Activated T-helper 9 cell treated with anti-CD3 and anti-CD28 coated beads, Interleukin-2, amount 50 U/mL, for 16 hours (primary cell): ENCODE results near the gene PTOV1.

Experiments used
- DNase-seq: peaks from one replicate; pipeline ENCODE4 v3.0.0-alpha.2; 2020; ENCODE audit warnings: low read depth

The PTOV1 gene

DNA sequence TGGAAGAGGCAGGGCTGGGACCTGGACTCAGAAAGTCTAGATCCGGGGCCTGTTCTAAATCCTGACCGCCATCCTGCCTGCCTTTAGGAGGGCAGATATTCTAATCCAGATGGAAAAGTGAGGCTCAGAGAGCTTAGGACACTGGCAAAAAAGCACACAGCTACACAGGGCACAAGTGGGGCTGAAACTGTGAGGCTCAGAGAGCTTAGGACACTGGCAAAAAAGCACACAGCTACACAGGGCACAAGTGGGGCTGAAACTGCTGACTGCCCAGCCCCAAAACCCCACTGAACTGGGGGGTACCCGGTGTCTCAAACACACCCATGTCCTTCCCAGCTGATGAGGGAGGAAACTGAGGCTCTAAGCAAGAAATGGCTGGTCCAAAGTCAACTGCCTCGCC, 24.2 kb downstream of the PTOV1 start:
- no peak for DNase-seq

DNA sequence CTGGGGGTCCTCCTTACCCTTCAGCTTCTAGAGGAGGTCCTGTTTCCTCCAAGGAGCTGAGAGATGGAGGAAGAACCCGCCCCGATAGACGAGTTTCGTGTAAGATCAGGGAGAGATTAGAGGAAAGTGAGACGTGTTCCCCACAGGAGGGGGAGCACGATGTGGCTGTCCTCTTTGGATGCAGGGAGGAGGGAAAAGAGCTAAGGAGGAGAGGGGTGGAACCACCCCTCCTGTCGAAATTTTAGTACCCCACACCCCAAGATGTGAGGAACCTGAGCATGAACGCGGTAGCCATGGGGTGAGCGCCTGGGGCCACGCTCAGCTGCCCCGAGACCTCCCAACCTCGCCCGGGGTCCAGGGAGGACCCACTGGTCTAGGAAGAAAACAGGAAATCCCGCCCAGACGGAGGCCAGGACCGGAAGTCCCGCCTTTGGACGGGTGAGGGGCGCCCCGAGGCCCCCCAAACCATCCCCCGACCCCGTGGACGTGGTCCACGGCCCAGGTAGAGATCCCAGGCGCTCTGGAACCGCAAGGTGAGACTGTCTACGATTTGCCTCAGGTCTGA, 25.0 kb downstream of the PTOV1 start:
- peak; percentile 40 for DNase-seq

DNA sequence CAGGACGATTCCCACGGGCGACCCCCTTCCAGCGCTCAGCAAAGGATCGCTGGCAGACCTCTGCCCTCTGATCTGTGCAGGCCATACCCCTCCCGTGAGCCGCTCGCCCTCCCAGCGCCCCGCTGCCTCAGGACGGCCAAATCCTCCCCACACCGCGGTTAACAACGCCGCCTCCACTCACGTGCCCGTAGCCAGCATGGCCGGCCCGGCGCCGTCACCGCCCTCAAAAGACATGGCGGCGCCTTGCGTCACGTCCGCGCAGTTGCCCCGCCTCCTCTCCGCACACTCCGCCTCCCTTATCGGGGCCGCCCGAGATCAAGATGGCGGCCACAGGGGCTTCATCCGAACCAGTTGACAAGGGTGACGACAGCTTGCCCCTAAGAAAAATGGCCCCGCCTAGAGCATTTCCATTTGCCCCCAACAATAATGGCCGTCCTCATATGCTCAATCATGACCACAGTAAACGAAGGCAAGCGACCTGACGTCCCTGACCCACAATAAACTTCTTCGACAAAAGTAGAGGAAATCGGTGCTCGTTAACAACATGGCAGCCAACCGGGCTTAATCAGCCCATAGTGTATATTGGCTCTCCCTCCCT, 25.6 kb downstream of the PTOV1 start:
- DNase-seq, result peak; percentile 97

DNA sequence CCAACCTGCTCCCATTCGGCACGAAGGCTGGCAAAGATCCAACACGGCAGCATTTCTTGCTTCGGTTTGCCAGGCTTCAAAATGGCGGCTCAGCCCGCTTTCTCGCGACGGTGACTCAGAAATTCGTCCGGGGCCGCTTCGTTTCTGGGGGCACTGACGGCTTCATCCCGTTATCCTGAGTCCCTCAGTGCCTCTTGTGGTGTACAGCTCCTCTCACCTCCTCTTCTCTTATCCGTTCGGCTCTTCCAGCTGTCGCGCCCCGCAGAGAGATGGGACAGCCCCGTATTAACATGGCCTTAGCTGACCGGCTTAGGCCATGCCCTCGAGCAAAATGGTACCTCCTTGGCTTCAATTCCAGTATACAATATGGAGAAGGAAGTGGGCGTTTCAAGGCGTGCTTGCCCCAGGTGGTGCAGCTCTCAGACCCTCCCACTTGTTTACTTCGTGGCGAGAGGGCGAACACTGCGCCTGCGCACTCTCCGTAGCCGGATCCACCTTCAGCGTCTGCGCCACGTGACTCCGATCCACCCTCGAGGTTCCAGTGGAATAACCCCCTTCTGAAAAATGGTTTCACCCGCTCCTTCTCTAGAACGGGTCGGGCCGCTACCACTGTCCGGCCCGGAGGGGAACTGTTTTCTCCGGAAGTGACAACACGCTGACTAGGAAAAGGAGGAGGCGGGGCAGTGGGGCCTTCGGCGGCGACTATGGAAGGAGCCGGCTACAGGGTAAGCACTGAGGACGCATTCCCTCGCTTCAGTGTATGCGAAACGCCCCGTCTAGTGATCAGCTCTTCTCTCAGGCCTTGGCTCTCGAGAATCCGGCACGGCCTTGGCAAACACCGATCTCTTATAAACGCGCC, 26.3 kb downstream of the PTOV1 start, which contains the start of the genes AKT1S1 and TBC1D17:
TSS of gene AKT1S1 (minus strand) at position 336 of the 859 bp plus-strand sequence. CDS start 4,060 bp downstream, outside the sequence.
TSS of gene TBC1D17 (plus strand) at position 683 of the 859 bp plus-strand sequence. CDS start at position 705, 22 bp downstream.
- peak; percentile 96 for DNase-seq

DNA sequence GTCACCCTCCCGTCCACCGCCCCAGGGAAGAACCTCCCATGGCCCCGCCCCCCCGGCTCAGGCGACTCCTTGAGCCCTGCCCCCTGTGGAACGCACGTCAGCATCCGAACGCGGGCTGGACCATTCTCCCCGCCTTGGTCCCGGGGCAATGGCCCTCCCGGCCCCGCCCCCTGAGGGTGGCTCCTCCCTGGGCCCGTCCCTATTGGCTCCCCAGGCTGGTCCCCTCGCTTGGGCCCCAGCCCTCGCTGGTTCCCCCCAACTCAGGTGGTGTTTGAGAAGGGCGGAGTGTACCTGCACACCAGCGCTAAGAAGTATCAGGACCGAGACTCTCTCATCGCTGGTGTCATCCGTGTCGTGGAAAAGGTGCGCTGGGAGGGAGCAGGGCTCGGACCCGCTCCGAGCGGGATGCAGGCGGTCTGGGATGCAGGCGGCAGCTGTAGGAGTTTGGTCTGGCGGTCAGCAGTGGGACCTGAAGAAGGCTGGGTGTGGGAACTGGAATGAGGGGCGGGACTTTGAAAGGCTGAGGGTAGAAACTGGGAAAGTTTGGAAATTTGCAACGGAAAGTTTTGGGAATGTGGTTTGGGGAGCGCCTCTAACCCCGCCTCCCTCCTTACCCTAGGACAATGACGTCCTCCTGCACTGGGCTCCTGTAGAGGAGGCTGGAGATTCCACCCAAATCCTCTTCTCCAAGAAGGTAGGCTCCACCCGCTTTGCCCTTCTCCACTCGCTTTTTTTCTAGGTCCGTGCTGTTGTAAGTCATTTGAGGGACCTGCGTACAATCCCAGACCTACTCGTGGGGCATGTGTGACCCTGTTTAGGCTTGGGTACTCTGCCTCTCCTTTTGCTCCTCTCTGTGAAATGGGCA, 27.2 kb downstream of the PTOV1 start:
- DNase-seq, result peak; percentile 97

DNA sequence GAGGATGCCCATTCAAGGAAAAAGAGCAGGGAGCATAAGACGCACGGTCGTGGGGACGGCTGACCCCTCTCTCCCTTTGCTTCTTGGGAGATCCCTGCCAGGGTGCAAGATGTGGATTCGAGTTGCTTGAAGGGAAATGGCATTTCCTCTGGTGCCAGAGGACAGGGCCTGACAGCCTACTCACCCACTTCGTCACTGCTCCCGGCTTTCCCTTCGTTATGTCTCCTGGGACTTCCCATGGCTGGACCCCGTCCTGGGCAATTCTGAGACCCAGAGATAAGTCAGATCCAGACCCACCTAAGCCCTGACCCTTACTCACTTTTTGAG, 27.7 kb downstream of the PTOV1 start:
- no peak for DNase-seq

DNA sequence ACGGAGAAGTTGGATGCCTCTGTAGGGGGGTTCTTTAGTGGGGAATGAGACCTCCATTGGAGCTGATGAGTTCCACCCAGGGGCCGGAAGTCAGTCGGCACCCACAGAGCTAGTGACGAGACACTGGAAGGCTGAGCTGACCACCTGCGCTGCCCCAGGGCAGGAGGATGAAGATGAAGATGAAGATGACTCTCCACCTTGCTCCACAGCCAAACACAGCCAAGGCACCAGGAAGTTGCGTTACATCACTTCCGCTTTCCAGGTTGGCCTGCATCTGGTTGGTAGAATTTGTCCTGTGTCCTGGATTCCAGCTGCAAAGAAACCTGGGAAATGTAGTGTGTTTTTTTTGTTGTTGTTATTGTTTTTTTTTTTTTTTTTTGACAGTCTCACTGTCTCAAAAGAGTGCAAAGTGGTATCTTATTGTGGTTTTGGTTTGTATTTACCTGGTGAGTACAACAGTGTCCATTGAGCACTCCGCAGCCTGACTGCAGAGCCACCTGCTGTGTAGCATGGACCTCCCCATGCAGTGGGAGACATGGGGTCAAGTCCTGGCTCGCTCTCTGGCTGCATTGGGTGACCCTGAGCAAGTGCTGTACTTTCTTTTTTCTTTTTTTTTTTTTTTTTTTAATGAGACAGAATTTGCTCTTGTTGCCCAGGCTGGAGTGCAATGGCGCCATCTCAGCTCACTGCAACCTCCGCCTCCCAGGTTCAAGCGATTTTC, 28.4 kb downstream of the PTOV1 start:
- no peak for DNase-seq

DNA sequence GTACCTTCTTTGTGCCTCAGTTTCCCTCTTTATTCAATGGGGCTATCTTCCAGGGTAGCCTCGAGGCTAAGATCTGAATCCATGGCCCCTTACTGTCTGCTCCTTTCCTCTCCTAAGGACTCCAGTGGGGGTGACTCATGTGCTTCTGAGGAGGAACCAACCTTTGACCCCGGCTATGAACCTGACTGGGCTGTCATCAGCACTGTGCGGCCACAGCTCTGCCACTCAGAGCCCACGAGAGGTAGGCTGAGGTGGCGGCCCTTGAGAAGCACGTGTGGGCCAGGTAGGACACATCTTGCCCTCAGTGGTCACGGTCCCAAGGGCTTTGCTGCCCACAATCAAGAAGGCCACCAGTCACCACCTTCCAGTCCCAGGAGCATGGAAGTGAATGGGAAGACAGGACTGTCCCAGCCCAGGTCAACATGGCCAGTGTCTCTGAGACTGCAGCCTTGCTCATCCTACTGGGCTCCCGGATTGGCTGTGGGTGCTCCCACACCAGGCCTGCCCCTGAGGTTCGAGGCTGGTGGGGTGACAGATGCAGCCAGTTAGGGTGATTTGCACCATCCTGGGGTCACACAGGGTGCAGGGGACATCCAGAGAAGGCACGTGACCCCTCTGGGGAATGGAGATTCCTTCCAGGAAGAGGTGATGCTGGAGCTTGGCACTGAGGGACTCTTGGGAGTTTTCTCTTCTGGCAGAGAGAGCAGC, 29.4 kb downstream of the PTOV1 start:
- DNase-seq, result no peak

DNA sequence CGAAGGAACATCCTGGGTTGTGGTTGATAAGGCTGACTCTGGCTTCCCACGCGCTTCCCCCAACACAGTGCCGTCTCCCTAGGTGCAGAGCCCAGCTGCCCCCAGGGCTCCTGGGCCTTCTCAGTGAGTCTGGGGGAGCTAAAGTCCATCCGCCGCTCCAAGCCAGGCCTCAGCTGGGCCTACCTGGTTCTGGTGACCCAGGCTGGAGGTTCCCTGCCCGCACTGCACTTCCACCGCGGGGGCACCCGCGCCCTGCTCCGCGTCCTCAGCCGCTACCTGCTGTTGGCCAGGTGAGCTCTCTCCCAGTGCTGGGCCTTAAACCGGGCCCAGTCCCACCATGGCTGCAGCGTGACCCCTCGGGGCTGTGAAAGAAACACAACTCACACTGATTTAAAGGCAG, 30.2 kb downstream of the PTOV1 start:
- no peak for DNase-seq

DNA sequence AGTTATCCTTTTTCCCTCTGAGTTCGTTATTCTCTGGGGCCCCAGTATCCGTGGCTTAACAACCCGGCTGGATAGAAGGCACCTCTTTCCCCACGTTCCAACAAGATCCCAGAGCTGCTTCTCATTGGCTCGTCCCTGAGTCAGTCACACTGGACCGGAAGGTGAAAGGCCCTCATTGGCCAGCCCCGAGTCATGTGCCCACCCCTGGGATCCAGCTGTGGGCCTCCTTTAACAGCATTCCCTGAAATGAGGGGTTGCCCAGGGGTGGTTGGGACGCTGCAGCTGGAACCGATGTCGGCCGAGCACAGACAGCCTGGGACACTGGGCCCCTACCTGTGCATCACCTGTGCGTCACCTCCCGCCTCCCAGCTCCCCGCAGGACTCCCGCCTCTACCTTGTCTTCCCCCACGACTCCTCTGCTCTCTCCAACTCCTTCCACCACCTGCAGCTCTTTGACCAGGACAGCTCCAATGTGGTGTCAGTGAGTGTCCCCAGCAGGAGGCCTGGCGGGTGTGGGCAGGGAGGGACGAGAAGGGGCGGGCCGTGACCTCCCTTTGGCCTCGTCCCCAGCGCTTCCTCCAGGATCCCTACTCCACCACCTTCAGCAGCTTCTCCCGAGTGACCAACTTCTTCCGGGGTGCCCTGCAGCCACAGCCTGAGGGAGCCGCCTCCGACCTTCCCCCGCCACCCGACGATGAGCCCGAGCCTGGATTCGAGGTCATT, 30.9 kb downstream of the PTOV1 start:
- no peak for DNase-seq

DNA sequence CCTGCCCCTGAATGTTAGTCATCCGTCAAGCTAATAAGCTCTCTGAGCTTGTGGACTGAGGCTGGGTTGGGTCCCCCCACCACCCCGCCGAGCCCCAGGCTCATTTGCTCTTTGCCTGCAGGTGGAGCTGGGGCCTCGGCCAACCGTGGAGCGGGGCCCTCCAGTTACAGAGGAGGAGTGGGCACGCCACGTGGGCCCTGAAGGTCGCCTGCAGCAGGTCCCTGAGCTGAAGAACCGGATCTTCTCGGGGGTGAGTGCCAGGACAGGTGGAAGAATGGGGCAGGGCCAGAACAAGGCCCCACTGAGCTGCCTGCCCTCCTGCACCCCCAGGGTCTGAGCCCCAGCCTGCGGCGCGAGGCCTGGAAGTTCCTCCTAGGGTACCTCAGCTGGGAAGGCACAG, 31.7 kb downstream of the PTOV1 start:
- no peak for DNase-seq

DNA sequence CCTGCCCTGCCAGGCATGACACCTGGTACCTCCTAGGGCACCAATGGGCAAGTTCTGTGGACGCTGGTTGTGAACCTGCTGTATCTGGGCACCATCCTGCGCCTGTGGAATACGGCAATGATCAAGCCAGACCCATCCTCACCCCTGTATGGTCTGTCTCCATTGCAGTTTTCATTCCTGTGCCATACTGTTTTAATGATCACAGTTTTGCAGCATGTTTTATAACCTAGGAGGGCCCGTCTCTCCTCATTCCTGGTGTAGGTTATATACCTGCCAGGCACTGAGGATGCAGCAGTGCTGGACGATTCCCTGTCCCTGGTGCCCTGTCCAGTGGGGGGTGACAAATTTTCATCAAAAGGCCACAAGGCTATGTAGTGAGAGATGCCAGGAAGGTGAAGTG, 32.1 kb downstream of the PTOV1 start:
- no peak for DNase-seq

DNA sequence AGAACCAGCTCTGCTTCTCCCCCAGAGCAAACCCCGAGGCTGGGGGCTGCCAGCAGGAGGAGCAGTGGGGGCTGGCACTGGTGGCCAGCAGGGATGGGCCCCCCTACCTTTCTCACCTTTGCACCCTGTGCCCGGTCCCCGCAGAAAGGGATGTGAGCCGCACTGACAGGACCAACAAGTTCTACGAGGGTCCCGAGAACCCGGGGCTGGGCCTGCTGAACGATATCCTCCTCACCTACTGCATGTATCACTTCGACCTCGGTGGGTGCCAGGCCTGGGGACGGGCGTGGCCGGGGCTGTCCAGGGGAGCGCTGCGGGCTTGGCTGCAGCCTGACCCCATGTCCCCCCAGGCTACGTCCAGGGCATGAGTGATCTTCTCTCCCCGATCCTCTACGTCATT, 33.1 kb downstream of the PTOV1 start:
- DNase-seq, result no peak

DNA sequence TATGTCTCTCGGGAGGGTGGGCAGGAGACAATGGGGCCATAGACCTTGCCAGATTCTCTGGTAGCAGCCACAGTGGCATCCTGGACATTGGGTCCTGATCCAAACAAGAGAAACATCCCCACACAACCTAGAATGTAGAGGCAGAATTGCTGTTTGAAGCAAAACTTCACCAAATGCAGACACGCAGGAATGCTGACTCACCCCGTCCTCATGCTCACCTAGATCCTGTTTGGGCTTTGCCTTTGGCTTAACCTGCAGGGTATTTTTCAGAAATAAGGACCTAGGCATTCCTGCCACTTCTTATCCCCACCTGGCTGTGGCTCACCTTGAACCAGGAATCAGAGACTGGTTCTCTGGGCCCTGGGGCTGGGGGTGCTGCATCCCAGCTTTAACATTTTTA, 33.8 kb downstream of the PTOV1 start:
- DNase-seq, result no peak

DNA sequence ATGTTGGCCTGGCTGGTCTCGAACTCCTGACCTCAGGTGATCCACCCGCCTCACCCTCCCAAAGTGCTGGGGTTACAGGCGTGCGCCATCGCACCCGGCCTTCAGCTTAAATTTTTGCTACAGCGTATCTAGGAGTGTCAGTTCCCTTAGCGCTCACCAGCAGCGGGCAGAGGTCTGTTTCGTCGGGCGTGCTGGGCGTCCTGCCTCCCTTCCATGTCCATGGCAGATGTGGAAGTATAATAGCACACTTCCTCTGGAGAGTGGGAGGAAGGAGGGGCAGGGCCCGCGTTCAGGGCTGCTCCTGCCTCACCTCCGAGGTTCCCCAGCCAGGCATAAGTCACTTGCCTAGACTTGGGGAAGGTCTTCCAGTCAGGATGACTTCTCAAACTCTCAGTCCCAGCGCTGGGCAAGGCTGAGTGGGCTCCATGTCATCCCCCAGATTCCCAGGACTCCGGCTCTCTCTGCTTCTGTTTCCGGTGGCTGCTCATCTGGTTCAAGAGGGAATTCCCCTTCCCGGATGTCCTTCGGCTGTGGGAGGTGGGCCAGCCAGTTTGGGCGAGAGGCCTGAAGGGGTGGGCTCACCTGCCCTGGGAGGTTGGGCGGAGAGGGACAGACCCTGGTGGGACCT, 36.2 kb downstream of the PTOV1 start:
- no peak for DNase-seq

DNA sequence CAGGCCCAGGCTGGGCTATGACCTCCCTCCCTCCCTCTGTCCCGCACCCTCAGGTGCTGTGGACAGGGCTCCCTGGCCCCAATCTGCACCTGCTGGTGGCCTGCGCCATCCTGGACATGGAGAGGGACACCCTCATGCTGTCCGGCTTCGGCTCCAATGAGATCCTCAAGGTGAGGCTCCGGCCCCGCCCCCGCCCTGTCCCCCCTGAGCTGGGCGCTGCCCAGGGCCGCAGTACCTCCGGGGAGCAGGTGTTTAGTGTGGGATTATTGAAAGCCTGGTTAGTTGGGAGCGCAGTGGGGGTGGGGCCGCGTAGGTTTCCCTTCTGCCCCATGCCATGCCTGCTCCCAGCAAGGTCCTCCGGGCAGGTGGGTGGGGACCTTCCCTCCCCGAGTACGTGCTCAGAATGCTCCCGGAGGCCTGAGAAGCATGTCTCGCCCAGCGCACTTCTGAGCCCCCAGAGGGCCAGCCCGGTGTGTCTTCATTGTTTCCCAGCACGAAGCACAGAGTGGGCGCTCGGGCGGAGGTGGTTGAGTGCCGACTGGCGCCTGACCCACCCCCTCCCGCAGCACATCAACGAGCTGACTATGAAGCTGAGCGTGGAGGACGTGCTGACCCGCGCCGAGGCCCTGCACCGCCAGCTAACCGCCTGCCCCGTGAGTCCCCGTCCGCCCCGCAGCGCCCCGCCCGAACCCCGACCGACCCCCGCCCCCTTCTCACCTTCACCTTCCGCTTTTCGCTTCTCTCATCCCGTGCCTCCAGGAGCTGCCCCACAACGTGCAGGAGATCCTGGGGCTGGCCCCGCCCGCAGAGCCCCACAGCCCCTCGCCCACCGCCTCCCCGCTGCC, 36.9 kb downstream of the PTOV1 start:
- DNase-seq, result no peak

DNA sequence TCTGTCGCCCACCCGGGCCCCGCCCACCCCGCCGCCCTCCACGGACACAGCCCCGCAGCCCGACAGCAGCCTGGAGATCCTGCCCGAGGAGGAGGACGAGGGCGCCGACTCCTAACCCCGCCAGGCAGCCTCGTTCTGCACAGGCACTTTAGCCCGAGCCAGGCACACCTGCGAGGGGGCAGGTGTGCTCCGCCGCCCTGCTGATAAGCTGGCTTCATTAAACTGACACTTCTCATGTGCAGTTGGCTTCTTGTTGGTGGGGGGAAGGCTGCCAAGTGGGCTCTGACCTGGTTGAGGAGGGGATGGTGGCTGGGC, 37.5 kb downstream of the PTOV1 start:
- DNase-seq, result no peak

DNA sequence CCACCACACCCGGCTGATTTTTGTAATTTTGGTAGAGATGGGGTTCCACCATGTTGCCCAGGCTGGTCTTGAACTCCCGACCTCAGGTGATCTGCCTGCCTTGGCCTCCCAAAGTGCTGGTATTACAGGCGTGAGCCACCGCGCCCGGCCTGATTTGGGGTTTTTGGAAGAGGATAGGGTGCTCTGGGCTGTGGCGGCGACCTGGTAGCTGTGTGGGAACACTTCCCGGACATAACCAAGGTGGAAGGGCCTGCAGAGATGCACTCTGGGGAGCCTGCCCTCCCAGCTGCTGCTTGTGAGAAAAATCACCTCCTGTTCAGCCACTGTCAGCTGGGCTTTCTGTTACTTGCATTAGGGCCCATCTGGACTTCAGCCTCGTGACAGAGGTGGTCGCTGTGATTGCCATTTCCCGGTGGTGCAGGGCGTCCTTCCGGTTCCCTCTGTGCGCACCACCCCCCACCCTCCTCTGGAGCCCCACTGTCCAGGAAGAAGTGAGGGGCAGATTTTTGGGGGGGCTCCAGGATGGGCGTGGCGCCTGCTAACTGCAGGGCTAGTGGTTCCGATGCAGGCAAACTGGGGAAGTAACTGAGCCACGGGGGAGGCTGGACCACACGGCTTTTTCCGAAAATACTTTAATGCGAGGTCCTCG, 38.2 kb downstream of the PTOV1 start:
- no peak for DNase-seq
